Ascending aorta (tissue), 2 donors: Measurements from ENCODE around the gene BCL7A. TPM values are rescaled to one million over a fixed set of nuclear protein-coding genes. Genes with fewer than 3 reads are reported as not detected.

Source experiments
- DNase-seq, 2 donors: peaks; one replicate each; pipeline ENCODE4 v3.0.0-alpha.2; 2019; ENCODE audit warnings: low spot score in 2 of 2
- H3K27ac ChIP-seq, 2 donors: fragments of 200-600 bp; sonication (generic); one replicate each; pipeline ENCODE4 v1.5.1; 2016 to 2017; ENCODE audit warnings: mild to moderate bottlenecking in 1 of 2
- H3K27me3 ChIP-seq: fragments of 200-600 bp; sonication (generic); one replicate; pipeline ENCODE4 v1.5.1; 2017
- H3K36me3 ChIP-seq, 2 donors: fragments of 200-600 bp; sonication (generic); one replicate each; pipeline ENCODE4 v1.5.1; 2016
- H3K4me1 ChIP-seq, 2 donors: fragments of 200-600 bp; sonication (generic); one replicate each; pipeline ENCODE4 v1.5.1; 2016 to 2017; ENCODE audit warnings: mild to moderate bottlenecking in 1 of 2
- H3K4me3 ChIP-seq, 2 donors: fragments of 200-600 bp; sonication (generic); one replicate each; pipeline ENCODE4 v1.5.1; 2016 to 2017; ENCODE audit warnings: mild to moderate bottlenecking in 1 of 2
- H3K9me3 ChIP-seq, 2 donors: fragments of 200-600 bp; sonication (generic); one replicate each; pipeline ENCODE4 v1.5.1; 2016
- CTCF ChIP-seq, 3 experiments: fragments of 200-600 bp in 2 of 3; fragments of 450-650 bp in 1 of 3; sonication (generic) in 2 of 3; IDR thresholded peaks; one replicate each; pipeline ENCODE4 v1.5.1; 2016 to 2019; ENCODE audit warnings: antibody characterized with exemption in 3 of 3, mild to moderate bottlenecking in 1 of 3, moderate library complexity in 1 of 3
- intact Hi-C: fragments of 100-400 bp; cut with DNase I; formaldehyde crosslinking; loops from one replicate; pipeline ENCODE4 v1.15.1; 2023
- total RNA-seq: library from RNA; depleted of rRNA; stranded (reverse); fragments of >200 nt; gene quantifications from one replicate; pipeline ENCODE4 v1.1.0, GENCODE V29; 2016

Gene BCL7A
- total RNA-seq, 1 donor from 2014 or later: 3.2 TPM

- Histone ChIP-seq H3K27me3 (no peaks in the 10 kb centered on the region), H3K4me1 (no peaks in the 10 kb centered on the region), H3K4me3 (no peak overlapping the region), H3K27ac (no peak overlapping the region), H3K36me3 (no peaks in the 10 kb centered on the region), H3K9me3 (no peaks in the 10 kb centered on the region)
- DNase-seq: no peak
- TF ChIP-seq CTCF (IDR thresholded peaks at IDR 0.05): no peak
- intact Hi-C loops: no loop called here
Measured at GRCh38 chr12:121989276-121990113, 32.2 kb upstream of the BCL7A start.

GRCh38 chr12:121990114-121990647 is 31.5 kb upstream of the BCL7A start:
- DNase-seq: no peak
- H3K9me3 ChIP-seq: no peaks in the 10 kb centered on the region
- intact Hi-C loops: no loop called here
- no peaks in the 10 kb centered on the region for H3K36me3 ChIP-seq
- no peaks in the 10 kb centered on the region for H3K4me1 ChIP-seq
- no peak for TF ChIP-seq CTCF (IDR thresholded peaks at IDR 0.05)
- no peak overlapping the region for H3K27ac ChIP-seq
- H3K4me3 ChIP-seq: no peak overlapping the region
- no peaks in the 10 kb centered on the region for H3K27me3 ChIP-seq

- Histone ChIP-seq H3K4me1 (no peaks in the 10 kb centered on the region), H3K27ac (no peak overlapping the region), H3K27me3 (no peaks in the 10 kb centered on the region), H3K36me3 (no peaks in the 10 kb centered on the region), H3K4me3 (no peak overlapping the region), H3K9me3 (no peaks in the 10 kb centered on the region)
- intact Hi-C loops: no loop called here
- TF ChIP-seq CTCF (IDR thresholded peaks at IDR 0.05): no peak
- DNase-seq: no peak
Measured at GRCh38 chr12:121990692-121991603, 30.7 kb upstream of the BCL7A start.

- intact Hi-C loops: no loop called here
- DNase-seq: no peak
Measured at GRCh38 chr12:121992059-121992879, 29.4 kb upstream of the BCL7A start.

More at GRCh38 chr12:121992059-121992879, 29.4 kb upstream of the BCL7A start:
- H3K4me1 ChIP-seq: peaks cover 0 to 6% of the 10 kb centered on the region in 2 donors
- no peak overlapping the region for H3K4me3 ChIP-seq
- no peaks in the 10 kb centered on the region for H3K27me3 ChIP-seq
- no peaks in the 10 kb centered on the region for H3K36me3 ChIP-seq
- no peak for TF ChIP-seq CTCF (IDR thresholded peaks at IDR 0.05)
- H3K27ac ChIP-seq: no peak overlapping the region
- H3K9me3 ChIP-seq: no peaks in the 10 kb centered on the region
